Measurements from ENCODE around the gene RFC1. TPM values are rescaled to one million over a fixed set of nuclear protein-coding genes. Genes with fewer than 3 reads are reported as not detected.

RFC1 gene
- total and polyA plus RNA-seq, 9 of the 15 experiments (the other 6 are each of a cell fraction or from before 2014, with no cell fraction given), result 16.8 to 85.6 (median 45.2) TPM

GRCh38 chr4:39341075-39341725, 25.0 kb downstream of the RFC1 start (continued):
- no peak for TF ChIP-seq JUN (IDR thresholded peaks at IDR 0.05; ENCODE audit: borderline replicate concordance, low read depth, low read length)
- no peak for TF ChIP-seq JUN (CRISPR knock-in tag; IDR thresholded peaks at IDR 0.05; ENCODE audit: borderline replicate concordance)
- TF ChIP-seq HDAC8 (tag; IDR thresholded peaks at IDR 0.05), result no peak

- BruUV-seq (replicated peaks), result no TSS peak
- no peaks in the 10 kb centered on the region for H3K9me3 ChIP-seq (replicated peaks; ENCODE audit: control insufficient read depth, insufficient read depth, low read depth, low read length)
- no peak overlapping the region for H2AFZ ChIP-seq (ENCODE audit: low read depth, low read length)
- peaks cover 34% of the 10 kb centered on the region; the same call in 1 of the 3 replicates for H3K36me3 ChIP-seq (ENCODE audit: control insufficient read depth, insufficient read depth, low read length)
- ChIA-PET POLR2A (interaction anchor here (0.7 to 1.9 kb wide), 3 partner anchors 10 to 479 kb away, joined by 3 to 7 read pairs (median 4); no protein-coding TSS in a partner anchor), CTCF (ENCODE audit: low intra/inter-chr PET ratio) (no interaction called here)
- H3K9me1 ChIP-seq (ENCODE audit: control insufficient read depth, insufficient read depth, low read length), result no peaks in the 10 kb centered on the region
- H3K4me3 ChIP-seq, result no peak overlapping the region
- H3K79me2 ChIP-seq (ENCODE audit: control insufficient read depth, insufficient read depth, low read length), result peaks cover 37% of the 10 kb centered on the region
- H3K27ac ChIP-seq (ENCODE audit: extremely low read depth, low read depth, low read length), result no peak overlapping the region
- TF ChIP-seq C11orf30 (IDR thresholded peaks at IDR 0.05; ENCODE audit: low read depth) (no peak), ZSCAN32 (CRISPR knock-in tag; IDR thresholded peaks at IDR 0.05) (no peak), HNRNPH1 (optimal IDR thresholded peaks at IDR 0.05; ENCODE audit: low read depth, low read length) (no peak), TAF9B (IDR thresholded peaks at IDR 0.05; ENCODE audit: partially characterized antibody) (no peak), POLR2AphosphoS5 (IDR thresholded peaks at IDR 0.05; ENCODE audit: control insufficient read depth, insufficient read depth, low read depth, low read length) (no peak), CCAR2 (IDR thresholded peaks at IDR 0.05; ENCODE audit: low read depth, low read length) (no peak), HDAC3 (IDR thresholded peaks at IDR 0.05; ENCODE audit: borderline replicate concordance, partially characterized antibody) (no peak), ZBTB5 (IDR thresholded peaks at IDR 0.05) (no peak)
- no peak for ATAC-seq
- FAIRE-seq, result no peak
- 93% methylated on average over 2 of the region's 2 CpGs for WGBS (ENCODE audit: insufficient coverage, low coverage, missing lambda C conversion rate)
- intact Hi-C loops (cut with micrococcal nuclease) (no loop called here), in situ Hi-C loops (cut with MboI) (no loop called here)
- H3K27me3 ChIP-seq (ENCODE audit: control insufficient read depth in 2 of 2, insufficient read depth in 2 of 2, low read length in 2 of 2), result no peaks in the 10 kb centered on the region
- no peaks in the 10 kb centered on the region for H3K4me1 ChIP-seq (replicated peaks in 1 of 2; ENCODE audit: control insufficient read depth in 2 of 2, insufficient read depth in 2 of 2, low read length in 2 of 2)
- no peak overlapping the region for H3K9ac ChIP-seq (ENCODE audit: insufficient read depth in 1 of 2, low read depth in 2 of 2, low read length in 2 of 2)
- no peak overlapping the region for H3K4me2 ChIP-seq (ENCODE audit: insufficient read depth, low read length)
- DNase-seq (ENCODE audit: extremely low read depth in 1 of 4, low spot score in 3 of 4), result no peak
- no peaks in the 10 kb centered on the region for H4K20me1 ChIP-seq (replicated peaks; ENCODE audit: control insufficient read depth, insufficient read depth, low read length)
These were observed 26.2 kb downstream of the RFC1 start for GRCh38 chr4:39339968-39340367.
